Measurements from ENCODE around the gene VPS25.

Gene VPS25

DNA sequence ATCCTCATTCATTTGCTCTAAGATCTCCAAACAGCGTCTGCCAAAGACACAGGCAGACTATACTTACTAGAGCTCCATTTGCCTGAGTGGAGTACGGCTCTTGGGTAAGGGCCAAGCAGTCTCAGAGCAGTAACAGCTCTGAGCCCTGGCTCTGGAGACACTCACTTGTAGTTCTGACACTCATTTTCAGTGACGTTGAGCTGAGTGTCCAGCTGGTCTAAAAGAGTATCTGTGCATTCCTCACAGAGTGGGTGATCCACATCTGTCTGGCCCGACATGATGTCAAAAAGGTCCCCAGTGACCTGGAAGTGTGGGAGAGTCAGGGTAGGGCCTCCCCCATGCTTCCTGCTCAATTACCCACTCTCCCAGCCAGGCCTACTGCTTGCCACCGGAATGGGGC is 45.1 kb downstream of the VPS25 start (continued):
- TF ChIP-seq INSM2 (tag by site-specific recombination; IDR thresholded peaks at IDR 0.05) (no peak), ZBTB7A (tag by site-specific recombination; IDR thresholded peaks at IDR 0.05; ENCODE audit: low read depth) (no peak), ZNF518A (tag by site-specific recombination; conservative IDR thresholded peaks at IDR 0.05; ENCODE audit: low read depth) (no peak), ZNF433 (tag by site-specific recombination; IDR thresholded peaks at IDR 0.05; ENCODE audit: low read depth) (no peak)
- TF ChIP-seq, protein P1, sequence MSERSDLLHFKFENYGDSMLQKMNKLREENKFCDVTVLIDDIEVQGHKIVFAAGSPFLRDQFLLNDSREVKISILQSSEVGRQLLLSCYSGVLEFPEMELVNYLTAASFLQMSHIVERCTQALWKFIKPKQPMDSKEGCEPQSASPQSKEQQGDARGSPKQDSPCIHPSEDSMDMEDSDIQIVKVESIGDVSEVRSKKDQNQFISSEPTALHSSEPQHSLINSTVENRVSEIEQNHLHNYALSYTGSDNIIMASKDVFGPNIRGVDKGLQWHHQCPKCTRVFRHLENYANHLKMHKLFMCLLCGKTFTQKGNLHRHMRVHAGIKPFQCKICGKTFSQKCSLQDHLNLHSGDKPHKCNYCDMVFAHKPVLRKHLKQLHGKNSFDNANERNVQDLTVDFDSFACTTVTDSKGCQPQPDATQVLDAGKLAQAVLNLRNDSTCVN (tag by site-specific recombination; optimal IDR thresholded peaks at IDR 0.05) = no peak

GRCh38 chr17:42819939-42820535 is 46.8 kb downstream of the VPS25 start:
- no peak for TF ChIP-seq ZBTB17 (tag by site-specific recombination; IDR thresholded peaks at IDR 0.05)
- no peak for TF ChIP-seq ZNF76 (tag by site-specific recombination; IDR thresholded peaks at IDR 0.05; ENCODE audit: borderline replicate concordance, low read depth)
- no peak for TF ChIP-seq ZFHX2 (tag by site-specific recombination; conservative IDR thresholded peaks at IDR 0.05)
- no peak for TF ChIP-seq REST (tag by site-specific recombination; IDR thresholded peaks at IDR 0.05)
- TF ChIP-seq KLF9 (tag by site-specific recombination; IDR thresholded peaks at IDR 0.05; ENCODE audit: low read depth) = no peak
- TF ChIP-seq ZBTB44 (tag by site-specific recombination; IDR thresholded peaks at IDR 0.05) = 0 out of 2 replicates have a peak, but pooled peaks have one; percentile 7
- no peak for TF ChIP-seq ZFP3 (tag by site-specific recombination; IDR thresholded peaks at IDR 0.05; ENCODE audit: low read depth)
- TF ChIP-seq ZNF654 (tag by site-specific recombination; IDR thresholded peaks at IDR 0.05; ENCODE audit: low read depth) = peak; percentile 19; the same call in 1 of the 2 replicates
- TF ChIP-seq SALL2 (tag by site-specific recombination; IDR thresholded peaks at IDR 0.05; ENCODE audit: borderline replicate concordance) = no peak
- TF ChIP-seq ZSCAN23 (tag by site-specific recombination; IDR thresholded peaks at IDR 0.05) = no peak
- no peak for TF ChIP-seq ZBTB8A (tag by site-specific recombination; IDR thresholded peaks at IDR 0.05)
- no peak for TF ChIP-seq ZNF23 (tag by site-specific recombination; IDR thresholded peaks at IDR 0.05; ENCODE audit: borderline replicate concordance)
- TF ChIP-seq WT1 (tag by site-specific recombination; IDR thresholded peaks at IDR 0.05) = 0 out of 2 replicates have a peak, but pooled peaks have one; percentile 20
- TF ChIP-seq ZFP41 (tag by site-specific recombination; IDR thresholded peaks at IDR 0.05; ENCODE audit: borderline replicate concordance) = no peak
- peak; percentile 41; the same call in 1 of the 2 replicates for TF ChIP-seq GLIS1 (tag by site-specific recombination; IDR thresholded peaks at IDR 0.05)
- TF ChIP-seq GLI2 (tag by site-specific recombination; IDR thresholded peaks at IDR 0.05; ENCODE audit: borderline replicate concordance, low read depth) = no peak
- TF ChIP-seq ZNF514 (tag by site-specific recombination; IDR thresholded peaks at IDR 0.05) = no peak
- no peak overlapping the region for H3K27ac ChIP-seq (ENCODE audit: extremely low read depth, low read depth, low read length)
- H3K4me1 ChIP-seq (ENCODE audit: control insufficient read depth, insufficient read depth, low read length) = peaks cover 4% of the 10 kb centered on the region; the same call in 1 of the 2 replicates
- no peak overlapping the region for H3K4me3 ChIP-seq (ENCODE audit: low read depth, low read length)
- CTCF ChIA-PET = interaction anchor here (0.6 to 8.2 kb wide), 35 partner anchors 9 to 1252 kb away, joined by 3 to 52 read pairs (median 4); partner anchors contain the start of genes CNTD1, COA3 and PSME3
- H3K9me3 ChIP-seq (ENCODE audit: control insufficient read depth, insufficient read depth, low read depth, low read length) = no peaks in the 10 kb centered on the region
- POLR2A ChIA-PET = interaction anchor here (2.0 kb wide), 1 partner anchor 13 kb away, joined by 9 read pairs; the partner anchor contains the start of gene PSME3
- H3K36me3 ChIP-seq (ENCODE audit: control insufficient read depth in 2 of 2, insufficient read depth in 1 of 2, low read length in 2 of 2) = peaks cover 69 to 76% of the 10 kb centered on the region in 2 experiments
